Epithelial cell of proximal tubule (primary cell): Measurements from ENCODE around the gene DAGLB. TPM values are rescaled to one million over a fixed set of nuclear protein-coding genes. Genes with fewer than 3 reads are reported as not detected.

Source experiments
- DNase-seq: peaks from one replicate; pipeline ENCODE4 v3.0.0-alpha.2; 2011; ENCODE audit warnings: low read depth
- H3K4me3 ChIP-seq: 2 replicates; pipeline ENCODE4 v1.5.1; 2011; ENCODE audit warnings: low read depth, mild to moderate bottlenecking, low read length
- total RNA-seq: library from RNA; depleted of rRNA; stranded (reverse); fragments of >200 nt; gene quantifications from 2 replicates; pipeline ENCODE4 v1.2.3, GENCODE V29; 2015
- TF ChIP-seq, protein P1 (sequence below): conservative IDR thresholded peaks from 2 replicates; pipeline ENCODE4 v1.5.1; 2012; ENCODE audit warnings: low read depth, mild to moderate bottlenecking, low read length

DAGLB gene
- total RNA-seq, 1 donor from 2014 or later, result 7.3 TPM

DNA sequence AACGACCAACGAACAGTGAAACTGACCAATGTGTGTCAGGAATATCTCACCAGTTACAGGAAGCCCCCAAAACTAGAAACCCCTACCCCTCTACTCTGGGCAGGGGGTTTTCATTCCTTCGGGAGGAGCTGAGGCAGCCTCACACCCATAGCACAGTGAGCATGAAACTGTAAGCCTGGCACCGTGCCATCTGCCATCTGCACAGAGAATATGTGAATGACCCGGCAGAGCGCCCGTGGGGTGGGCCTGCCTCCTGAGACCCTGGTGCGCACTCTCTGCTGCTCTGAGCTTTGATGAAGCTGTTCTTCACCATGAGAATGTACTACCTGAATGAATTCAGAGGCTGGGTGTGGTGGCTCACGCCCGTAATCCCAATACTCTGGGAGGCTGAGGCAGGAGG lies 27.1 kb downstream of the DAGLB start:
- TF ChIP-seq, protein P1, sequence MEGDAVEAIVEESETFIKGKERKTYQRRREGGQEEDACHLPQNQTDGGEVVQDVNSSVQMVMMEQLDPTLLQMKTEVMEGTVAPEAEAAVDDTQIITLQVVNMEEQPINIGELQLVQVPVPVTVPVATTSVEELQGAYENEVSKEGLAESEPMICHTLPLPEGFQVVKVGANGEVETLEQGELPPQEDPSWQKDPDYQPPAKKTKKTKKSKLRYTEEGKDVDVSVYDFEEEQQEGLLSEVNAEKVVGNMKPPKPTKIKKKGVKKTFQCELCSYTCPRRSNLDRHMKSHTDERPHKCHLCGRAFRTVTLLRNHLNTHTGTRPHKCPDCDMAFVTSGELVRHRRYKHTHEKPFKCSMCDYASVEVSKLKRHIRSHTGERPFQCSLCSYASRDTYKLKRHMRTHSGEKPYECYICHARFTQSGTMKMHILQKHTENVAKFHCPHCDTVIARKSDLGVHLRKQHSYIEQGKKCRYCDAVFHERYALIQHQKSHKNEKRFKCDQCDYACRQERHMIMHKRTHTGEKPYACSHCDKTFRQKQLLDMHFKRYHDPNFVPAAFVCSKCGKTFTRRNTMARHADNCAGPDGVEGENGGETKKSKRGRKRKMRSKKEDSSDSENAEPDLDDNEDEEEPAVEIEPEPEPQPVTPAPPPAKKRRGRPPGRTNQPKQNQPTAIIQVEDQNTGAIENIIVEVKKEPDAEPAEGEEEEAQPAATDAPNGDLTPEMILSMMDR, result no peak
- DNase-seq, result no peak
- no peak overlapping the region for H3K4me3 ChIP-seq

DNA sequence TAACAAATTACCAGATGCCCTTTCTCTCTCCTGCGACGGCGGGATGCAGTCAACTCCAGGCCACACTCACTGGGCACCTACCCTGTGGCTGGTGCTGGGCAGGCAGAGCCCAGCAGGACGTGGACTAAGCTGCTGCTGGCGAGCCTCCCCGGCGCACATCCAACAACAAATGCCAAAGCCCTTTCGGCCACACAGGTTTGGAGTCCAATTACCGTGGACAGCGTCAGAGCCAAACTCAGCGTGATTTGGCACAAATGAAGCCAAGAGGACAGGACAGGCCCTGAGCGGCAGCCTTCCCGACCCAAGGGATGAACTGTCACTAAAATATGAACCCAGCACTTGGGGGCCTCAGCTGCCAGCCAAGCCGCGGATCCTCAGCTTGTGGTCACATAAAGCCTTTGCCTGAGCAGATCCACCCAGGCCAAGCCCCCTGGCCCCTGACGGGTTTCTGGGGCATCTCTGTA lies 28.4 kb downstream of the DAGLB start:
- H3K4me3 ChIP-seq, result no peak overlapping the region
- DNase-seq, result no peak
- TF ChIP-seq, protein P1, result no peak

DNA sequence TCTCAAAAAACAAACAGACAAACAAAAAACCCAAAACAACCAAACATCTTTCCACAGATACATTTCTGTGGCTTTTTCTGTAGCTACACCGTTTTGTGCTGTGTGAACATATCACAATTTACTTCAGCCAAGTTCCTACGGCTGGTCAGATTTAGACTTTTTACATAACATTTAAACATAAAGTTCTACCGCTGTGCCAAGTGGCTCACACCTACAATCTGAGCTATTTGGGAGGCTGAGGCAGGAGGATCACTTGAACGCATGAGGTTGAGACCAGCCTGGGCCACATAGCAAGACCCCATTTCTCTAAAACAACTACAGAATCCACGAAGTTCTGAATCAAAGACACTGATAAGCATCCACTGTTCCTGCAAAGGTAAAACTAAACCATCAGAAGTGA lies 30.3 kb downstream of the DAGLB start:
- DNase-seq, result no peak
- TF ChIP-seq, protein P1, result no peak
- no peak overlapping the region for H3K4me3 ChIP-seq

DNA sequence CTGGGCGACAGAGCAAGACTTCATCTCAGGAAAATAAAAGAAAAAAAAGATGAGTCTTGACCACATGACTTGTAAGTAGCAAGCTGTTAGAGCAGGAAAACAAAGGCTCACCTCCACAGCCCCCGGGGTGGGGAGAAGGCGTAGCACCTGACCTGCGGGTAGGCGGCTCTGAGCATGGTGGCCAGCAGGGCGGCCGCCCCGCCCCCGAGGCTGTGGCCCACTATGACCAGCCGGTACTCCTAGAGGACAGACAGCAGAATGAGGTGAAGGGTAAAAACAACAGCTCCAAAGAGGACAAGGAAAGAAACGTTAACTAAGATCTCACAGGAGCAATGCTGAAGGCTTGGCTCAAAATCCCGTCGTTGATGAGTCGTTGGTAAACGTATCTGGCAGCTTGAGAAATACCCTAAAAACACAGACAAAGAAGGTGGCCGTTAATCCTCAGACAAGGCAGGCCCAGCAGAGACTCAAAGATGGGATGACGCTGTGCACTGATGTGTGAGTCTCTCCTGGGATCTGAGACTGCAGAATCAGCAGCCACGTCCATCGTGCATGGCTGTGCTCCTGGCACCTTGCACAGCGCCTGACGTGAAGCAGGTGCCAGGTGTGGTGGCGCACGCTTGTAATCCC lies 31.1 kb downstream of the DAGLB start:
- no peak for DNase-seq
- H3K4me3 ChIP-seq, result no peak overlapping the region
- TF ChIP-seq, protein P1, result no peak

DNA sequence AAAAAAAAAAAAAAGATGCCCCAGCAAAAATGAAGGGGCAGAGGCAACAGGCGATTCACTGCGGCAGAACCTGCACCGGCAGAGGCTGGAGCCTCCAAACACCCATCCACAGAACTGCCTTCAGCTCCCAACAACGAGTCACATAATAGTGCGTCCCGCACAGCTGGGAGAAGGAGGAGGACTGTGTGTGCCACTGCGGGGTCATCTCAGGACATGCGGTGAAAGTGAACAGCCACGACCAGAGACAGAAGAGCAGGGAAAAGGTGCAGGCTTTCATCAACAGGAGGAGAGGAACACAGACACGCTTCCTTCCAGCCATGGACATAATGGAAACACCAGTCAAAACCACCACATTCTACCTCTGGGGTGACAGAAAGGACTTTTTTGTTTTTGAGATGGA lies 34.1 kb downstream of the DAGLB start:
- DNase-seq, result no peak
- H3K4me3 ChIP-seq, result no peak overlapping the region
- TF ChIP-seq, protein P1, result no peak

DNA sequence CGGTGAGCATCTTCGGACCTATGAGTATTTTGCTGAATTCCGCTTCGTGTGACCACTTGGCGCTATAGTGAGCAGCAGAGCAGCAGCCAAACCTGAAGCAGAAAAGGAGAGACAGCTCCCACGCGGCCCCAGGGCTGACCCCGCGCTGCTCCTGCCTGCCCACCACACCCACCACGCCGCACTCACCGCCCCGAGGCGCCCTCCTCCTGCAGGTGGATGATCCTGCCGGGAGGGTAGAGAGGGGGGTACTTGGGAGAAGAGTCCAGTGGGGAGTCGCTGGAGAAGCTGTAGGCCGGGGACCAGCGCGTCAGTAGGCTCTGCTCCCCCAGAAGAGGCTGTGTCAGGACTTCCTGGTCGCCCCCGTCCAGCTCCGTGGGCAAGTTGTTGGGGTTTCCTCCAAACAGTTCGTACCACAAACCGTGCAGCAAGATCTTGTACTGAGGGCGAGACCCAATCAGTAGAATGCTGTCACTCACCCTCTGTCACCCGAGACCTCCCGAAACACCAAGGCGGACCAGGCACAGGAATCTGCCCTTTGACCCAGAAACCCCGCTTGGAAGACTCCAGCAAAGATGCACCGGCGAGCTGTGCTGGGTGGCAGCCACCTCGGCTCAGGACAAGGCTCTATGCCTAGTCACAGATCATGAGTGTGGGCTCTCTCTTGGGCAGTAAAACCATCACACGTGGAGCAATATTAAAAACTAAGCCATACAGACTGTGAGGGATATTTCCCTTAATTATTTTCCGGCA lies 37.6 kb downstream of the DAGLB start:
- TF ChIP-seq, protein P1, result no peak
- no peak overlapping the region for H3K4me3 ChIP-seq
- DNase-seq, result no peak
